Lung (tissue), 12 donors: ENCODE data around the gene NCOA7. TPM values are rescaled to one million over a fixed set of nuclear protein-coding genes. Genes with fewer than 3 reads are reported as not detected.

ENCODE experiments used
- ATAC-seq: fragments of 200-7000 bp; cut with Tn5 transposase; one replicate; pipeline ENCODE4 v1.9.1; 2020; ENCODE audit warnings: moderate number of reproducible peaks; ENCODE audit not compliant: insufficient read depth, low FRiP score
- DNase-seq, 3 donors: peaks; one replicate each; pipeline ENCODE4 v3.0.0-alpha.2; 2013 to 2017
- H3K27ac ChIP-seq, 2 donors: one replicate each; pipeline ENCODE4 v1.5.1; 2013; ENCODE audit warnings: mild to moderate bottlenecking in 2 of 2, moderate library complexity in 2 of 2, control low read depth in 1 of 2, inconsistent platforms in 1 of 2, low read depth in 1 of 2, low read length in 1 of 2
- H3K27me3 ChIP-seq, 3 donors: one replicate each; pipeline ENCODE4 v1.5.1; 2013; ENCODE audit warnings: low read length in 2 of 3; ENCODE audit not compliant: control insufficient read depth in 3 of 3, insufficient read depth in 3 of 3
- H3K36me3 ChIP-seq, 4 donors: one replicate each; pipeline ENCODE4 v1.5.1; 2013; ENCODE audit warnings: low read length in 4 of 4, mild to moderate bottlenecking in 1 of 4, moderate library complexity in 1 of 4; ENCODE audit not compliant: control insufficient read depth in 4 of 4, insufficient read depth in 4 of 4
- H3K4me1 ChIP-seq, 5 donors: one replicate each; pipeline ENCODE4 v1.5.1; 2013; ENCODE audit warnings: low read length in 5 of 5, mild to moderate bottlenecking in 2 of 5, moderate library complexity in 1 of 5; ENCODE audit not compliant: control insufficient read depth in 5 of 5, insufficient read depth in 5 of 5
- H3K4me3 ChIP-seq: one replicate; pipeline ENCODE4 v1.5.1; 2013; ENCODE audit warnings: mild to moderate bottlenecking, control low read depth, moderate library complexity
- H3K9ac ChIP-seq, 2 donors: one replicate each; pipeline ENCODE4 v1.5.1; 2013; ENCODE audit warnings: low read length in 2 of 2, control low read depth in 1 of 2; ENCODE audit not compliant: insufficient read depth in 1 of 2
- H3K9me3 ChIP-seq, 4 donors: one replicate each; pipeline ENCODE4 v1.5.1; 2013; ENCODE audit warnings: low read length in 3 of 4, mild to moderate bottlenecking in 1 of 4, moderate library complexity in 1 of 4; ENCODE audit not compliant: control insufficient read depth in 4 of 4, insufficient read depth in 3 of 4
- CTCF ChIP-seq: IDR thresholded peaks from 2 replicates; pipeline ENCODE4 v1.5.1; 2012; ENCODE audit warnings: mild to moderate bottlenecking; ENCODE audit errors: control extremely low read depth, extremely low read depth
- WGBS, 2 donors: extraction: QIAGEN DNeasy Blood & Tissue Kit; methylation state at CpG; one replicate each; pipeline ENCODE4 v1.1.7; 2013; 5-methylcytosine and 5-hydroxymethylcytosine counted together
- polyA plus RNA-seq, 2 donors: library from polyadenylated mRNA; stranded (reverse); fragments of 200-250 nt; gene quantifications; one replicate each; pipeline ENCODE4 v1.2.1, GENCODE V29; 2013
- total RNA-seq, 2 donors: library from RNA; depleted of rRNA in 1 of 2; stranded (reverse); fragments of >200 nt in 1 of 2; gene quantifications; one replicate each; pipeline ENCODE4 v1.2.1, GENCODE V29; 2014 to 2021
- donor health status: control.
- donor health status: control.
- donor health status: Bipolar disorder and iron deficiency.
- donor health status: healthy.
- donor health status: DM: yes; HTN: yes; CAD: no.

NCOA7 gene
- total and polyA plus RNA-seq, 4 donors: 28.9 to 81.4 (median 57.2) TPM

- Histone ChIP-seq H3K36me3 (peaks cover 0 to 9% (median 0%) of the 10 kb centered on the region in 4 donors), H3K4me1 (peaks cover 0 to 32% (median 6%) of the 10 kb centered on the region in 5 donors), H3K27ac (peak overlapping the region in 1 of 2 donors; percentile 92), H3K4me3 (no peak overlapping the region), H3K9ac (no peak overlapping the region), H3K9me3 (no peaks in the 10 kb centered on the region), H3K27me3 (peaks cover 0 to 68% (median 67%) of the 10 kb centered on the region in 3 donors)
- ATAC-seq (no peak), DNase-seq (no peak)
- TF ChIP-seq CTCF: no peak
- WGBS, 2 donors: 15 to 28% methylated on average over 4 of the region's 4 CpGs
Observed at GRCh38 chr6:125750692-125751333, 39.9 kb upstream of the NCOA7 start.

DNA sequence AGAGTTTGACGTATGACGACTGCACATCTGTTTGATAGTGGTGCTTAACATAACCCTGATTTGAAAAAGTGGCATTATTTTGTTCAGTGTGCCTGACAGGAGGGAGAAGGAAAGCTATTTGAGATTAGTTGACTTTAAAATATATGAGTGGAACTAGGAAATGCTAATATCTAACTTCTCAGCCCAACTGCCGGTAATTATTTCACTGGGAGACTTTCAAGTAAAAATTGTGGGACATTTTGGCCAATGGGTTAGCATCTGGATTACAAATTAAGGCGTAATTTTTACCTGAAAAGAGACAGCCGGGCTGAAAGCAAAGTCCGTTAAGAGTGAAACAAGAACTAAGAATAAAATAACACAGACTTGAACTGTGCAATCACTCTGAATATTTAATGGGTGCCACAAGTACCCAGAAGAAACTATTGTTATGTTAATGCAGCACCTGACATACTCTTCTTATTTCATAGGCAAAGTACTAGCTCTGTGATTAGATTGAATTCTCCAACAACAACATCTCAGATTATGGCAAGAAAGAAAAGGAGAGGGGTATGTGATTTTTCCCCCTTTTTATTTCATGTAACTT is 39.3 kb upstream of the NCOA7 start:
- Histone ChIP-seq H3K9ac (no peak overlapping the region), H3K4me3 (no peak overlapping the region), H3K27ac (peak overlapping the region in 1 of 2 donors; percentile 82), H3K27me3 (peaks cover 0 to 62% (median 61%) of the 10 kb centered on the region in 3 donors), H3K4me1 (peaks cover 0 to 32% (median 6%) of the 10 kb centered on the region in 5 donors), H3K36me3 (peaks cover 0 to 9% (median 0%) of the 10 kb centered on the region in 4 donors), H3K9me3 (no peaks in the 10 kb centered on the region)
- WGBS, 2 donors: 61 to 65% methylated on average over 6 of the region's 6 CpGs
- ATAC-seq: no peak
- DNase-seq: peak in 1 of 3 donors; percentile 9
- no peak for TF ChIP-seq CTCF

DNA sequence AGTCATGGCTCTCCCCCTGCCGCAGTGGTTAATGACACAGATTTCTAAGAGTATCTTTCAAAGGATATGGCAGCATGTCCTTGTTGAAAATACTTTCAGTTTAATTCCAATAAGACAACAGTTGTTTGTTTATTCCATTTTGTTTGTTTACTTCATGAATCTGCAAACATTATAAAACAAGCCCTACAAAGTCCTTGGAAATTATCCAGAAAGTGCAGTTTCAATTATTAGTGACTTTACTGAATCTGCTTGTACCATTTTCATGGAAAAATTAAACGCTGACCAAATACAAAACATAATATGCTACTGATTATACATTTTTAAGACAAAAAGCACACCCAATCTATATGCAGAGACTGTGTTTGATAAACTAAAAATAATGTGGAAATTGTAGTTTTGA is 38.0 kb upstream of the NCOA7 start:
- TF ChIP-seq CTCF: no peak
- H3K9ac ChIP-seq: no peak overlapping the region
- DNase-seq: no peak
- no peaks in the 10 kb centered on the region for H3K9me3 ChIP-seq
- no peak overlapping the region for H3K4me3 ChIP-seq
- peak overlapping the region in 1 of 2 donors; percentile 6 for H3K27ac ChIP-seq
- ATAC-seq: no peak
- H3K4me1 ChIP-seq: peaks cover 0 to 23% (median 4%) of the 10 kb centered on the region in 5 donors
- peaks cover 0 to 9% (median 0%) of the 10 kb centered on the region in 4 donors for H3K36me3 ChIP-seq
- 83 to 91% methylated on average over 2 of the region's 2 CpGs for WGBS, 2 donors
- peaks cover 0 to 57% (median 50%) of the 10 kb centered on the region in 3 donors for H3K27me3 ChIP-seq
